GM18867 (cell line): ENCODE measurements around the gene DDIT3.
A peak's percentile ranks its signal among the peaks of the same experiment; 100 is the strongest.

Source experiments
- ATAC-seq: cut with Tn5 transposase; IDR thresholded peaks from one replicate; pipeline ENCODE4 v1.9.1; 2021; ENCODE audit warnings: mild to moderate bottlenecking, moderate library complexity; ENCODE audit not compliant: unreplicated experiment

Gene DDIT3

GRCh38 chr12:57487597-57488401, 32.5 kb downstream of the DDIT3 start, which contains the start of gene MARS1:
Gene MARS1, plus strand, starts transcription at chr12:57488068. Its CDS starts 23 bp downstream, at chr12:57488091.
- ATAC-seq, result peak; percentile 97

- ATAC-seq, result no peak
Observed at GRCh38 chr12:57487055-57487596, 33.2 kb downstream of the DDIT3 start.

- ATAC-seq, result no peak
Observed at GRCh38 chr12:57485695-57486094, 34.6 kb downstream of the DDIT3 start.

GRCh38 chr12:57483466-57483865, 36.8 kb downstream of the DDIT3 start:
- ATAC-seq, result no peak

GRCh38 chr12:57481671-57482070, 38.6 kb downstream of the DDIT3 start:
- ATAC-seq, result no peak

- peak; percentile 42 for ATAC-seq
Observed at GRCh38 chr12:57479376-57480115, 40.8 kb downstream of the DDIT3 start, which contains the start of gene ARHGAP9. Gene ARHGAP9, minus strand, starts transcription at chr12:57479866. Its CDS starts 460 bp downstream, at chr12:57479406.

GRCh38 chr12:57479043-57479375, 41.3 kb downstream of the DDIT3 start:
- ATAC-seq, result no peak

GRCh38 chr12:57477710-57478681, 42.3 kb downstream of the DDIT3 start:
- peak; percentile 34 for ATAC-seq

- no peak for ATAC-seq
Observed at GRCh38 chr12:57476993-57477709, 43.2 kb downstream of the DDIT3 start.

GRCh38 chr12:57476162-57476992, 43.9 kb downstream of the DDIT3 start:
- no peak for ATAC-seq

- no peak for ATAC-seq
Observed at GRCh38 chr12:57475271-57476161, 44.8 kb downstream of the DDIT3 start.

- no peak for ATAC-seq
Observed at GRCh38 chr12:57474862-57475261, 45.5 kb downstream of the DDIT3 start.

- ATAC-seq, result no peak
Observed at GRCh38 chr12:57474430-57474829, 45.9 kb downstream of the DDIT3 start.

- no peak for ATAC-seq
Observed at GRCh38 chr12:57473886-57474285, 46.4 kb downstream of the DDIT3 start.

GRCh38 chr12:57473392-57473791, 46.9 kb downstream of the DDIT3 start:
- no peak for ATAC-seq

- no peak for ATAC-seq
Observed at GRCh38 chr12:57472391-57472790, 47.9 kb downstream of the DDIT3 start.

GRCh38 chr12:57471661-57472060, 48.7 kb downstream of the DDIT3 start:
- ATAC-seq, result no peak
